ENCODE measurements around the gene TNFSF10.
A peak's percentile ranks its signal among the peaks of the same experiment; 100 is the strongest.

DNA sequence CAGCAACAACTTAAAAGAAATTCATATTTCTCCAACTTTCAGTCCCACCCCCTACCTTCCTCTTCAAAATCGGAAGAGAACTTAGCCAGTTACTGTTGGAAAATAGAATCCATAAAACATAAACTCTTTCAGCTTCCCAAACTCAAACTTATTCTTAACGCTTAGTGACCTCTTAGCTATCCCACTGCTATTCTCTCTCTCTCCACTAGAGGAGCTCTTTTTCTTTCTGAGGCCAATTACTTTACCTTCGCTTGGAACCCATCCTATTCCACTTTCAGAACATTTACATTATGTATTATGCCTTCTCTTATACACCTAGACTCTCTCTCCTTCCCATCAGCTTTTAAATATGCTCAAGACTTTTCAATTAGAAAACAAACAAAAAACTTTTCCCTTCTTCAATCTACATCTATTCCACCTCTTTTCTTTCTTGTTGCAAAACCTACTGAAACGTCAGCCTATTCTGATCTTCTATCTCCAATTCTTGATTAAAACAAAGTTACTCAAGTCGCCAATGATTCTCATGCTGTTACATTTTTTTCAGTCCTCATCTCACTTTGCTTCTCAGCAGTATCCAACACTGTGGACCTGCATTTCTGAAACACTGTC lies 61.6 kb downstream of the TNFSF10 start:
- TF ChIP-seq TCF12 (IDR thresholded peaks at IDR 0.05): no peak
- TF ChIP-seq CHD2 (IDR thresholded peaks at IDR 0.05; ENCODE audit: low read length, partially characterized antibody): no peak
- TF ChIP-seq, protein P1, sequence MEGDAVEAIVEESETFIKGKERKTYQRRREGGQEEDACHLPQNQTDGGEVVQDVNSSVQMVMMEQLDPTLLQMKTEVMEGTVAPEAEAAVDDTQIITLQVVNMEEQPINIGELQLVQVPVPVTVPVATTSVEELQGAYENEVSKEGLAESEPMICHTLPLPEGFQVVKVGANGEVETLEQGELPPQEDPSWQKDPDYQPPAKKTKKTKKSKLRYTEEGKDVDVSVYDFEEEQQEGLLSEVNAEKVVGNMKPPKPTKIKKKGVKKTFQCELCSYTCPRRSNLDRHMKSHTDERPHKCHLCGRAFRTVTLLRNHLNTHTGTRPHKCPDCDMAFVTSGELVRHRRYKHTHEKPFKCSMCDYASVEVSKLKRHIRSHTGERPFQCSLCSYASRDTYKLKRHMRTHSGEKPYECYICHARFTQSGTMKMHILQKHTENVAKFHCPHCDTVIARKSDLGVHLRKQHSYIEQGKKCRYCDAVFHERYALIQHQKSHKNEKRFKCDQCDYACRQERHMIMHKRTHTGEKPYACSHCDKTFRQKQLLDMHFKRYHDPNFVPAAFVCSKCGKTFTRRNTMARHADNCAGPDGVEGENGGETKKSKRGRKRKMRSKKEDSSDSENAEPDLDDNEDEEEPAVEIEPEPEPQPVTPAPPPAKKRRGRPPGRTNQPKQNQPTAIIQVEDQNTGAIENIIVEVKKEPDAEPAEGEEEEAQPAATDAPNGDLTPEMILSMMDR (IDR thresholded peaks at IDR 0.05): peak; percentile 89
- TF ChIP-seq POLR2AphosphoS5 (IDR thresholded peaks at IDR 0.05; ENCODE audit: low read depth, low read length): no peak
- TF ChIP-seq SMC3 (IDR thresholded peaks at IDR 0.05; ENCODE audit: low read depth, low read length): peak; percentile 30
- peak; percentile 60 for TF ChIP-seq RAD21 (IDR thresholded peaks at IDR 0.05; ENCODE audit: low read length)
- no peak for TF ChIP-seq MXI1 (IDR thresholded peaks at IDR 0.05; ENCODE audit: low read depth, low read length)
